GM19328 (cell line): ENCODE data around the gene EIF3CL.
"Not testable (repeated sequence)": the region's sequence is repeated elsewhere in the genome, so short reads cannot be mapped to it uniquely, and the experiment has no call there.

Experiments used
- ATAC-seq: cut with Tn5 transposase; IDR thresholded peaks from one replicate; pipeline ENCODE4 v1.9.1; 2021; ENCODE audit warnings: mild to moderate bottlenecking, moderate library complexity; ENCODE audit not compliant: unreplicated experiment

EIF3CL gene

DNA sequence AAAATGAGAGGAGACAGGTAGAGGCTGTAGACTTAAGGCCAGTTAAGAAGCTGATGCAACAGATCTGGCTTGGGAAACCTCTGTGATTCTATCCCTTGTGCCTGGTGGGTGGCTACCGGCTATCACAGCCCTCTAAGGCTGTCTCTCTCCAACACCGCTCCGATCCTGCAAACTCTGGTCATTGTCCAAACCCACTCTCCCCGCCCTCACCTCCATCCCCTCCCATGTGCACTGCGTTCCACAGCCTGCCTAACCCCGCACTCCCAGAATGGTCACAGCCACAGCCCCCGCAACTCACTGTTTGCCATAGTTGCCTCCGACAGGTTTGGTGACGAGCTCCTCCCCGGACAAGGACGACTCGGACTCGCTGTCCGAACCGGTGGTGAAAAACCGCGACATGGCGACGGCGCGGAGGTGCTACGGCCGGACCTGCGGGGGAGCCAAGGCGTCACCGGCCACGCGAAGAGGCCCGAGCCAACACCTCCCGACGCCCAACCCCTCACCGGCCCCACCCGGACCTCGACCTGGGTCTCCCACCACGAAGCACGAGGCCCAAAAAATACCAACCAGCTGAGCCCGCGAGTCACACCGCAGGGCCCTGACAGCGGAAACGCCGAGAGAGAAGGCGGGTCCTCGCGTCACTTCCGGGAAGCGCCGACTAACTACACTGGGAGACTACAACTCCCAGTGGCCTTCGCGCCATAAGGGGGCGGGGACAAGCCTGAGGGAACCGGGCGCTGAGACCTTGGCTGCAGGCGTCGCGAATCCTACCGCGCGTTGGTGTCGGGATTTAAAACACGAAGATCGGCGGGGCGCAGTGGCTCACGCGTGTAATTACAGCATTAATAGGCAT lies at the start of gene EIF3CL:
Gene EIF3CL (minus strand): TSS at position 622 of the 853 bp plus-strand sequence. CDS start 223 bp downstream, at position 399.
- peak; percentile 96 for ATAC-seq

GRCh38 chr16:28447081-28447480 lies 43.4 kb upstream of the EIF3CL start:
- not testable (repeated sequence) for ATAC-seq

DNA sequence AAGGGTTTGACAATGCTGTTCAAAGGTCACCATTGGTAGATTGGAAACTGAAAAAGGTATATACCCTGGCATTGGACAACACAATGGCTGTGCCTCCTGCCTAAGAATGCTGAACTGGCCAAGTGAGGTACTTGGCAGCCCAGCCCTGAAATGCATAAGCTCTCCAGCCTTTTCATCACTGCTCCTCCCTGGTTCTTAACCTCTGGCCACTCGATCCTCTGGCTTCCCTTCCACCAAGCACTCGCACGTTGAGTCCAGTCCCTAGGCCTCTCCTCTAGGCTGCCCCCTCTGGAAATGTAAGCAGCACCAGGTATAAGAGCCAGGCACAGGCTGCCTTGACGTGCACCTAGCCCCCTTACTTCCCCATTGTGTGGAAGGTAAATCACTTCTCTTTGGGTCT lies 42.7 kb upstream of the EIF3CL start:
- not testable (repeated sequence) for ATAC-seq

DNA sequence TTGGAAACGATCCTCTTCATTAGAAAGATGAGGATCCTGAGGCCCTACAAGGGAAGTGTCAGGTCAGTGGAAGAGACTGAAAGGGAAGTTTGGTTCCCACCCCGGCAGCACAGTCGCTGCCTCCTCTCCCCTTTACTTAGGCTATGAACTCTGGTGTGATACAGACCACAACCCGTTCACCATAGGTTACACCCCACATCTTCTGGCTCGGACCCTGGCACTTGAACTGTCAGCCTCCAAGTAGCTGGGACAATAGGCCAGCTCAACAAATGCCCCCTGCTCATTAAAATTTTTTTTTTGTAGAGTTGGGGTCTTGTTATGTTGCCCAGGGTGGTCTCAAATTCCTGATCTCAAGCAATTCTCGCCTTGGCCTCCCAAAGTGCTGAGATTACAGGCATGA lies 40.3 kb upstream of the EIF3CL start:
- ATAC-seq = not testable (repeated sequence)

DNA sequence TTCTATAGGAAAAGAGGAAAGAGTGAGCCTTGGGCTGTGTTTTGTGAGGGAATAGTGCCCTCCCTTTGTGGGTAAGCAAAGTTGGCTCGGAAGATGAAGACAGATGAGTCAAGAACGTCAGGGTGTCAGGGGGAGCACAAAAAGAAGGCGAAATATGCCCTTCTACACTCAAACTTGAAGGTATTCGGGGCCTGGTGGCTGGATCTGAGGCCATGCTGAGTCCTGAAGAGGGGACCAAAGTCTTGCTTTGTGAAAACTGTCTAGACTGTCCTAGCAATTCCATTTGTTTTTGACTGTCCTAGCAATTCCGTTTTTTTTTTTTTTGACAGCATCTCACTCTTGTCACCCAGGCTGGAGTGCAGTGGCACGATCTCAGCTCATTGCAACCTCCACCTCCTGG lies 35.3 kb upstream of the EIF3CL start:
- not testable (repeated sequence) for ATAC-seq

DNA sequence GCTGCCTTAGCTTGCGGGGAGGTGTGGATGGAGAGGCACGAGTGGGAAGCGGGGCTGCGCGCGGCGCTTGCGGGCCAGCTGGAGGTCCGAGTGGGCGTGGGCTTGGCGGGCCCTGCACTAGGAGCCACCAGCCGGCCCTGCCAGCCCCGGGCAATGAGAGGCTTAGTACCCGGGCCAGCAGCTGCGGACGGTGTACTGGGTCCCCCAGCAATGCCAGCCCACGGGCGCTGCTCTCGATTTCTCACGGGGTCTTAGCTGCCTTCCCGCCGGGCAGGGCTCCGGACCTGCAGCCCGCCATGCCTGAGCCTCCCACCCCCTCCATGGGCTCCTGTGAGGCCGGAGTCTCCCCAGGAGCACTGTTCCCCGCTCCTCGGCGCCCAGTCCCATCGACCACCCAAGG lies 31.7 kb upstream of the EIF3CL start:
- ATAC-seq = not testable (repeated sequence)

- not testable (repeated sequence) for ATAC-seq
Observed at GRCh38 chr16:28426060-28426680, 22.5 kb upstream of the EIF3CL start.

GRCh38 chr16:28421071-28421750 lies 17.6 kb upstream of the EIF3CL start:
- not testable (repeated sequence) for ATAC-seq

- ATAC-seq = not testable (repeated sequence)
Observed at GRCh38 chr16:28417033-28417432, 13.4 kb upstream of the EIF3CL start.

DNA sequence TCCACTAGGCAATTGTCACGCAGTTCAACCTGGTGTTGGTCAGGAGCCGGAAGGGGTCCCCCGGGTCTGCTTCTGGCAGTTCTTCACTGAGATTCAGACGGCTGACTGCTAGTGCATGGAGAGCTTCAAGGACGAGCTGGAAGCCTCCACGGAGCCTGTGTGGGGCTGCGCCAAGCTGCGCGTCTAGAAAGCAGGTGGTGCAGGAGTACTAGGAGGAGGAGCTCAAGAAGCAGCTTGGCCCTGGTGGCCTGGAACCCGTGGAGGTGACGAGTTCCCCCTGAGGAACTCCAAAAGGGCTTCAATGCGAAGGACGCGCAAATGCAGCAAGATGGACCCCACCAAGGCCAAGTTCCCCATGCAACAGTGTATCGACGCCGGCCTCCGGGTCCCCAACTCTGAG lies 10.9 kb upstream of the EIF3CL start:
- not testable (repeated sequence) for ATAC-seq

GRCh38 chr16:28413585-28413984 lies 9.9 kb upstream of the EIF3CL start:
- ATAC-seq = not testable (repeated sequence)

GRCh38 chr16:28392054-28392453 lies 11.6 kb downstream of the EIF3CL start:
- not testable (repeated sequence) for ATAC-seq

- ATAC-seq = not testable (repeated sequence)
Observed at GRCh38 chr16:28382177-28382867, 21.3 kb downstream of the EIF3CL start.

DNA sequence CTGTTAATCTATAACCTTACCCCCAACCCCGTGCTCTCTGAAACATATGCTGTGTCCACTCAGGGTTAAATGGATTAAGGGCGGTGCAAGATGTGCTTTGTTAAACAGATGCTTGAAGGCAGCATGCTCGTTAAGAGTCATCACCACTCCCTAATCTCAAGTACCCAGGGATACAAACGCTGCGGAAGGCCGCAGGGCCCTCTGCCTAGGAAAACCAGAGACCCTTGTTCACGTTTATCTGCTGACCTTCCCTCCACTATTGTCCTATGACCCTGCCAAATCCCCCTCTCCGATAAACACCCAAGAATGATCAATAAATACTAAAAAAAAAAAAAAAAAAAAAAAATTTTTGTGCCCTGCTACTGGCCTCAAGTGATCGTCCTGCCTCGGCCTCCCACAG lies 25.8 kb downstream of the EIF3CL start:
- not testable (repeated sequence) for ATAC-seq

DNA sequence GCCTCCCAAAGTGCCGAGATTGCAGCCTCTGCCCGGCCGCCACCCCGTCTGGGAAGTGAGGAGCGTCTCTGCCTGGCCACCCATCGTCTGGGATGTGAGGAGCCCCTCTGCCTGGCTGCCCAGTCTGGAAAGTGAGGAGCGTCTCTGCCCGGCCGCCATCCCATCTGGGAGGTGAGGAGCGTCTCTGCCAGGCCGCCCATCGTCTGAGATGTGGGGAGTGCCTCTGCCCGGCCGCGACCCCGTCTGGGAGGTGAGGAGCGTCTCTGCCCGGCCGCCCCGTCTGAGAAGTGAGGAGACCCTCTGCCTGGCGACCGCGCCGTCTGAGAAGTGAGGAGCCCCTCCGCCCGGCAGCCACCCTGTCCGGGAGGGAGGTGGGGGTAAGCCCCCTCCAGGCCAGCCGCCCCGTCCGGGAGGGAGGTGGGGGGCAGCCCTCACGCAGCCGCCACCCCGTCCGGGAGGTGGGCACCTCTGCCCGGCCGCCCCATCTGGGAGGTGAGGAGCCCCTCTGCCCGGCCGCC lies 26.5 kb downstream of the EIF3CL start:
- not testable (repeated sequence) for ATAC-seq

GRCh38 chr16:28375115-28375514 lies 28.5 kb downstream of the EIF3CL start:
- not testable (repeated sequence) for ATAC-seq

GRCh38 chr16:28374281-28374680 lies 29.4 kb downstream of the EIF3CL start:
- ATAC-seq = not testable (repeated sequence)

GRCh38 chr16:28367926-28368325 lies 35.7 kb downstream of the EIF3CL start:
- ATAC-seq = not testable (repeated sequence)

DNA sequence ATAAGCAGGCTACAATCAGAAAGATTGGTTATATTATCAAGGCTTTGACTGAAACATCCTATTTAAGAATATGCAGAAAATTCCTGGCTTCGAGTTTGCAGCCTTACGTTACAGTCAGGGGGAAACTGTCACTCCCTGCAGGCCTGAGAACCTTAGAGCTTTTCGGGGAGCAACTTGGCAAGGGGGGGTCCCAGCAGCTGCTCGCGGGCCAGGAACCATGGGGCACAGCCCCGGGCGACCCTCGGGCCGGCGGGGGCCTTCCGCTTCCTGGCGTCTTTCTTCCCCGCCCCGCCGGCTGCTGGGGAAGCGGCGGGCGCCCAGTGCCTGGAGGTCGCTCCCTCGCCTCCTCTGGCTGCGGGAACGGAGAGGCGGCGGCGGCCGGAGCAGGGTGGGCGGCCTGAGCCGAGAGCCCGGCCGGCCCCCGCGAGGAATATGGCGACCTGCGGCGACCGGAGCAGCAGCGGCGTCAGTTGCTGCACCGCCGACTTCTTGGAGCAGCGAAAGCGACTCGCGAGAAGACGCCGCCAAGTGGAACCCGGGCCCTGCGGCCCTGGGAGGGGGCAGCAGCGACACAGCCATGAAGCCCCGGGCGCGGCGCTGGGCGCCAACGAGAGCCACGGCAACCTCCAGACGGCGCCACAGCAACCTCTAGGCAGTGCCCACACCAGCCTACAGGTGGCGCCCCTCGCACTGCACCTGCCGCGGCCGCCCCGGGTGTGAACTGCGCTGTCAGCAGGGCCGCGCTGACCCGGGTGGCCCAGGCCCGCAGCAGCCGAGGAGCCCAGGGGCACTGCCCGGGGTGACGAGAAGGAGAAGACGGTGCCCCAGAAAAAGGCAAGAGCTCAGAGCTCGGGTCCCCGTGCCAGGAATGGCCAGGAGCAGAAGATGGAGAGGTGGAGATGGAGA lies 39.1 kb downstream of the EIF3CL start:
- peak; percentile 85 for ATAC-seq

GRCh38 chr16:28363408-28363807 lies 40.2 kb downstream of the EIF3CL start, which contains the start of gene NPIPB6:
Gene NPIPB6 (minus strand): TSS chr16:28363508. CDS start chr16:28362822, 686 bp downstream.
- not testable (repeated sequence) for ATAC-seq
